NCI-H2107 (cell line): ENCODE results near the gene TM9SF2.
A peak's percentile ranks its signal among the peaks of the same experiment; 100 is the strongest.
"Not testable (repeated sequence)": the region's sequence is repeated elsewhere in the genome, so short reads cannot be mapped to it uniquely, and the experiment has no call there.

ENCODE experiments used
- DNase-seq: peaks from one replicate; lab custom pipeline; 2025; lab: John Stamatoyannopoulos, UW

The TM9SF2 gene

GRCh38 chr13:99501184-99501847, at the start of gene TM9SF2:
Gene TM9SF2 (plus strand): TSS chr13:99501472. CDS start chr13:99501607, 135 bp downstream.
- DNase-seq, result peak; percentile 85

- DNase-seq, result no peak
These were observed 46.6 kb upstream of the TM9SF2 start for GRCh38 chr13:99454518-99455183.

- DNase-seq, result no peak
These were observed 42.0 kb upstream of the TM9SF2 start for GRCh38 chr13:99459099-99459850.

GRCh38 chr13:99460802-99461201, 40.5 kb upstream of the TM9SF2 start:
- not testable (repeated sequence) for DNase-seq

DNA sequence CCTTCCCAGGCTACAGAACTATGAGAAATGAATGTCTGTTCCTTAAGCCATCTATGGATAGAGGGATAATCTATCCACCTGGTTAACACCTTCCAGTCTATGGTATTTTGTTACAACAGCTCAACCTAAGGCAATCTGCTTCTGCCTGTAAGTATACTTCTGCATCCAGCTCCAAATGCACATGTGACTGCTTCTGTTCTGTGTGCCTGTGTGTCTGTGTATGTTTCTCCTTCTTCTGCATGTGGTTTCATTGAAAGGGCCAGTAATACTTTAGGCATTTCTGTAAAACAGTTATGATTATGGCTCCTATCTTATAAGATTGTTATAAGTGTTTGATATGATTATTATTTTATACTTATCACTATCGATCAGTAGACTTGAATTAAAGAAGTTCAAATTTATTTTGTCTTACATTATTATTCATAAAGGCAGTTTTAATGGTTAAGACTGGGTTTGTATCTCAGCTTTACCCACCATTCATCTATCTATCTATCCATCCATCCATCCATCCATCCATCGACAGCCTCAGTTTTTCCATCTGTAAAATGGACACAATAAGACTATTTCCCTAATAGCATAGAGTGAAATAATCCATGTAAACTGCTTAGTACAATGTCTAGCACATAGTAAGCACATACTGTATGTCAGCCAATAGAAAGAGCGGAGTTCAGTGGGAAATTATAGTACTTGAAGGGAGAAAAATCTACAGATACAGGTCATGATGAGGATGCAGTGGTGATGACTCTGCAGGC, 37.5 kb upstream of the TM9SF2 start:
- no peak for DNase-seq

DNA sequence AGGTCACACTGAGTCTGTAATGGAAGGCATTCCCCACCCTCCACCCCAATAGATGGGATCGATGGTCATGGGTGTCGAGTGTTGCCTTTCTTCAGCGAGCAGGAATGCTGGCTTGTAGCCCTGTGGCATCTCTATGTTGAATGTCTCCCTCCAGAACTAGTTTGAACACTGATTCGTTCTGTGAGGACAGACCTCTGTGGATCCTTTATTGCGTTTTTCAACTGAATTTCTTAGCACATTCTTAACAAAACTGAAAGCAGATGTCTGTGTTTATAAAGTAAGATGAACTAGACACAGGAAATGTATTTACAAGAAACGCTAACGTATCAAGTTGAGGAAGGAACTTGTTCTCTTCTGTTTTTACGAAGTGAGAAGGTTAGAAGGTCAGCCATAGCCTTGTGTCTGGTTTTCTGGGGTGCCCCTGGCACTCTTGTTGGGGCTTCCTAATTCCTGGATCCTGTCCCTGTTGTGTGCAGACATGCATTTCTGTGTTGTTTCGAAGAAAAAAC, 36.8 kb upstream of the TM9SF2 start:
- no peak for DNase-seq

- DNase-seq, result no peak
These were observed 35.8 kb upstream of the TM9SF2 start for GRCh38 chr13:99465454-99465853.

GRCh38 chr13:99467764-99468163, 33.5 kb upstream of the TM9SF2 start:
- DNase-seq, result no peak

DNA sequence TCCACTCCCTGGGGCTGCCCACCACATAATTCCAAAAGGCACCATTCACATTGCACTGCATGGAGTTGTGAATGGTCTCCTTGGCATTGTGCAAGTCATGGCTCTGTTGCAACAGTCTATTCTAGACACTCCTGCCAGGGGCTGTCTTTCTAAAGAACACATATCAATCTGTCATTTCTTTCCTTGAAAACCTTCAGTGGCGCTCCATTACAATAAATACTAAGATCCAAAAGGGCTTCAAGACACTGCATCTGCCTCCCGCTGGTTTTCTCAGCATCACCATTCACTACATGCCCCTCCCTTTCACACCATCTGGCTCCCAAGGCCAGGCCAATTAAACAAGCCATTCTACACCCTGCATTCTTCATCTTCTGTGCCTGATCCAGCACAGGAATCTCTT, 32.2 kb upstream of the TM9SF2 start:
- no peak for DNase-seq

DNA sequence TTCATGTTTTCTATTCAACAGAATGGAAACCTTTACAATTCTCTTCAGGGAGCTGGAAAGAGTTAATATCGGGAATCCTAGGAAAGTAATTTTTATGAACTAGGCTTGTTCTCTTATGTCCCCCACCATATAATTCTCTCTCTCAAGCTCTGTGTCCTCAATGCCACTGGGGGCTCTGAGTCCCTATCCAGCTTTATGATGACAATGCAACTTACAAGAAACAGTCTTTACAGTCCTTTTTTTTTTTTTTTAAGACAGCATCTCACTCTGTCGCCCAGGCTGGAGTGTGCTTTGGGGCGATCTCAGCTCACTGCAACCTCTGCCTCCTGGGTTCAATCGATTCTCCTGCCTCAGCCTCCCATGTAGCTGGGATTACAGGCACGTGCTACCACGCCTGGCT, 31.2 kb upstream of the TM9SF2 start:
- DNase-seq, result no peak

GRCh38 chr13:99471221-99472121, 29.8 kb upstream of the TM9SF2 start:
- DNase-seq, result no peak

DNA sequence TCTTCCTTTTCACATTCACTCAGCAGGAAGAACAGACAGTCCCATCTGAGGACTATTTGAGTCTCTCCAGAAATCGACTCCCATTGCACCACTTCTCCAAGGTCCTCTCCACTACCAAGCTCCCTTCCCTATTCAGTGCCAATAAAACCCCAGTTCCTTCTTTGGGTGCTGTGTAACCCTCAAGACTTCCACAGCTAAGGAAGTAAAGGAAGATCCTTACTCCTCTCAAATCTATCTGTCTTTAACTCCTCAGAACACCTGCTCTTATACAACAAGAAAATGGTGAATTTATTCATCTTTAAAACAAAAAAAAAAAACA, 29.2 kb upstream of the TM9SF2 start:
- DNase-seq, result no peak

- DNase-seq, result no peak
These were observed 27.8 kb upstream of the TM9SF2 start for GRCh38 chr13:99473515-99473914.

- DNase-seq, result no peak
These were observed 24.6 kb upstream of the TM9SF2 start for GRCh38 chr13:99476648-99477047.

DNA sequence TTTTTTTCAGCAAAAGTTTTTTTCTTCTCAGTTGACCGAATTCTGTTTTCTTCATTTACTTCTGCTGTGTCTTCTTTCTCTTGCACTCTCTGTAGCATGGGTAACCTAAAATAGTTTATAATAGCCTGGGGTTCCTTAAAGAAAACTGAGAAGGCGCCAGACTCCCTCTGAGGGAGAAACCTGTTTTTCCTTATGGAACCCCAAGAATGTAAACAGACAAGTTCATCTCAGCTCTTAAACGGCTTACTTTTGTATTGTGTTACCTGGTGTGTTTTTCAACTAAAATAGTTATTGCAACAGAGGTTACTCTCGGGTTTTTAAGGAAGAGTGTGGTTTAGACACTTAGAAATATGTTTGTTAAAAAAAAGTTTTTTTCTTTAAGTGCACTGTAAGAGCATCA, 23.8 kb upstream of the TM9SF2 start:
- no peak for DNase-seq

DNA sequence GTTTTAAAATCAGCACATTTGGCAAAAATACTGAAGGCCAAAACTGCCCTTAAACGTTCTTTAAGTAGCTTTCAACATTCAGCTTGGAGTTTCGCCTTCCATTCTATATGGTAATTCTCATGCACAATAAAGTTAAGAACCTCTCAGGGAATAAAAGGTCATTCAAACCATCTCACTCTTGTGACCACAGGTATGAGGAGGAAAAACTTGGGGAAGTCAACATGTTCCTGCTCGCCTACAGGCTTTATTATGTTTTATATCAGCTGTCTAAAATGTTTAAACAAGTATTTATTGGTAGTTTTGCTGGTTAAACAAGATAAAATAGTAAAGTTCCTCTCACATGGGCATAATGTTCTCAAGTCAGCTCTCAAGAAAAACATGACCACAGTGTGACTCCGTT, 19.9 kb upstream of the TM9SF2 start:
- no peak for DNase-seq

DNA sequence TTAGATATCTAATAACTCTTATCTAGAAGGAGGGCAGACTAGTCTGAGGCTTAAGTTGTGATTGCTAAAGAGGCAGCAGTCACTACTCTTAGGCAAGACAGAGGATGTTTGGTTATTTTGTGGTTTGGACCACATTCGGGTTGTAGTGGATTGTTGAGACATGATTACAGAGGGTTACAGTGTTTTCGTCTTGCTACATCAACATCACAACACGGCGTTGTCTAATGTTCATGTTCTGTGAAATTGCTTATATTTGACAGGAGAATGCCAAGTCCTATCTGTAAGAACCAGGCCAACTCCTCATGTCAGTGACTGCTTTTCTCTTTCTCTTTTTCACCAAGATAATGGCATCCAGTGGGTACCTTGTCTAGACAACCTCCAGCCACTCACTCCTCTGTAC, 16.8 kb upstream of the TM9SF2 start:
- no peak for DNase-seq

GRCh38 chr13:99486996-99487395, 14.3 kb upstream of the TM9SF2 start:
- DNase-seq, result no peak

GRCh38 chr13:99489028-99489427, 12.2 kb upstream of the TM9SF2 start:
- DNase-seq, result no peak

DNA sequence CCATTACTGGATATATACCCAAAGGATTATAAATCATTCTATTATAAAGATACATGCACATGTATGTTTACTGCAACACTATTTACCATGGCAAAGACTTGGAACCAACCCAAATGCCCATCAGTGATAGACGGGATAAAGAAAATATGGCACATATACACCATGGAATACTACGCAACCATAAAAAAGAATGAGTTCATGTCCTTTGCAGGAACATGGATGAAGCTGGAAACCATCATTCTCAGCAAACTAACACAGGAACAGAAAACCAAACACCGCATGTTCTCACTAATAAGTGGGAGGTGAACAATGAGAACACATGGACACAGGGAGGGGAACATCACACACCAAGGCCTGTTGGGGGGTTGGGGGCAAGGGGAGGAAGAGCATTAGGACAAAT, 9.5 kb upstream of the TM9SF2 start:
- not testable (repeated sequence) for DNase-seq

DNA sequence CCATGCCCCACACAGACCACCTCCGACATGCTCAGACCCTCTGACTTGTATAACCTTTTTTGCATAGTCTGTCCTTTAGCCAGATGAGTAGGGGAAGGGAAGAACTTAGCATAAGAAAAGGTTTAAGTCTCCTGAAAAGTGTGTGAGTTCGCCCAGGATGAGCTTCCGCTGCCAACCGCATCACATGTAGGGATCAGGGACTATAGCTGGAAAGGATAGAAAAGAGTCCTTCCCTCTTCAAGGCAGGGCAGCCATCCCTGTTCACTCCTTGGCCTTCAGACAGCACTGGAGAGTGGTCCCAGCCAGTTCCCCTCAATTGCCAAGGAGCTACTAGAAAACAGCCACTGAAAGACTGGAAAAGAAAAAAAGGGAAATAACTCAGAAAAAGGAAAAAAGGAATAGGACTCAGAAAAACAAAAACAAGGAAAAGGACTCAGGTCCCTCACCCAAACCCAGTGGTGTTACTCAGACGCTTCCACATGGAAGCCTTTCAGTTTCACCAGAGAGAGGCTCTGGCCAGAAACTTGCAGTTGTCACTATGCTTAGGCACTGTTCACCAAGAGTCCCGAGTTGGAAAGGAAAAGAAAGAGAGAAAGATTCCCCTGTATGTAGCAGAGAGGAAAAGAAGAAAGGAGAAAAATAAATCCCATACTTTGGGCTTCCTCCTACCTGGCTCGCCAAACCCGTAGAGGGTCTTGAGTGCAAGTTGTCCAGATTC, 5.6 kb upstream of the TM9SF2 start:
- no peak for DNase-seq
